GM15510 (cell line): Measurements from ENCODE around the gene HBA2.

Experiments
- POLR2A ChIP-seq: IDR thresholded peaks from 3 replicates; pipeline ENCODE4 v1.6.1; 2011; ENCODE audit warnings: borderline replicate concordance; ENCODE audit not compliant: insufficient read length; ENCODE audit errors: extremely low read depth

HBA2 gene

DNA sequence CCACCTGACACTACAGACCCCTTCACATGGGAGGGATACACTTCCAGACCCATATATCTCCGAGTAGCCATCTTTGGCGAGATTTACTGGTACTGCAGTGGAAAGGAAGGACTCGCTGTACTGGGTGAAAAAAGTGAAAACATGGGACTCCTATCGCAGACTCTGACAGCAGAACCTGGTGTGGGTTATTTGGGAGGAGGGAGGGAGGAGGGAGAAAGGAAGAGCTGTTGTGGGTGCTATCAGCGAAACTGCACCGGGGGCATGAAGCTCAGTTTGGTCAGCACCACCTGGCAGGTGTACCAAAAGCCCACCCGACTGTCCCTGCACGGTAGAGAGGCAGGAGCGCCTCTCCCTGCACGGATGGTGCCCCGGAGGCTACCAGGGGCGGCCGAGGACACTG lies 12.5 kb downstream of the HBA2 start:
- TF ChIP-seq POLR2A, result no peak

GRCh38 chr16:185691-186090 lies 13.0 kb downstream of the HBA2 start:
- no peak for TF ChIP-seq POLR2A

GRCh38 chr16:187330-187729 lies 14.7 kb downstream of the HBA2 start:
- no peak for TF ChIP-seq POLR2A

- no peak for TF ChIP-seq POLR2A
These were observed 16.0 kb downstream of the HBA2 start for GRCh38 chr16:188674-189073.

DNA sequence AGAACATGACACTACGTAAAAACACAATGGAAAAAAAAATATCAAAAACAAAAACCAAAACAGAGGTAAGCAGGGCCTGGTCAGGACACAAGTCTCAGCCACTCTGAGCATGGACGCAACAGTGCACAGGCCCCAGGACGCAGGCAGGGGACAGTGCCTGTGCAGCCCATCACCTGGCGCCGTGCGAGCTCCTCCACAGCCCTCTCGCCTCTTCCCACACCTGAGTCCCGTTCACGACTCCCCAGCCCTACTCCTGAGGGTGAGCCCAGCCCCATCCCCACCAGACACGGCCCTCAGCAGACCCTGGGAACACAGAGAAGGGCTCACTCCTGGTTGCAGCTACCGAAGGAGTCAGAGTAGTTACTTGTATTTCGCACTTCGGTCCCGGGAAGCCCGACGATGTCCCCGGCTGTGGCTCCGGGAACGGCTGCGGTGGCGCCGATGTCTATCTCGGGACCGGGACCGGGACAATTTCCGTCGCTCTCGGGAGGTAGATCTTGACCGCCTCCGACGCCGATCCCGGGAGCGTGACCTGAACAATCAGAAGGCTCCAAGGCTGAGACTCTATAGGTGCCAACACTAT lies 17.0 kb downstream of the HBA2 start:
- no peak for TF ChIP-seq POLR2A

GRCh38 chr16:191831-192230 lies 19.2 kb downstream of the HBA2 start:
- TF ChIP-seq POLR2A, result no peak

DNA sequence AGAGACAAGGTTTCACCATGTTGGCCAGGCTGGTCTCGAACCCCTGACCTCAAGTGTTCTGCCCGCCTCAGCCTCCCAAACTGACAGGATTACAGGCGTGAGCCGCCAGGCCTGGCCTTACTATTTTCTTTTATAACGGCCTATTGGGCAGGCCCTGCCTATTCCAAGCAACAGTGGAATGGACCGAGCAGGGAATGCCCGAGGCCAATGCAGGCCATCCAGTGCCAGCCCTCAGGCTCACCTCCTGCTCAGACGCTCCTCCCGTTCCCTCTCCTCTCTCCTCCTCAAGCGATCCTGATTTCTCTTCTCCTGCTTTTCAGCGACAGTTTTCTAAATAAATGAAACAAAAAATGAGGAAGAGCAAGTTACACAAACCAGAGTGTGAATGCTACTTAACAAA lies 20.0 kb downstream of the HBA2 start:
- no peak for TF ChIP-seq POLR2A

DNA sequence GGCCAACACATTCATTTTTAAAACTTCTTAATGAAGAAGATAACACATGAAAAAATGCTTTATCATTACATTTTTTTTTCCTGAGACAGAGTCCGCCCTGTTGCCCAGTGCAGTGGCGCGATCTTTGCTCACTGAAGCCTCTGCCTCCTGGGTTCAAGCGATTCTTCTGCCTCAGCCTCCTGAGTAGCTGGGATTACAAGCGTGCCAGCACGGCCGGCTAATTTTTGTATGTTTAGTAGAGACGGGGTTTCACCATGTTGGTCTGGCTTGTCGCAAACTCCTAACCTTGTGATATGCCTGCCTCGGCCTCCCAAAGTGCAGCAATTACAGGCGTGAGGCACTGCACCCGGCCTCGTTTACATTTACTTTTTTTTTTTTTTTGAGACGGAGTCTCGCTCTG lies 20.8 kb downstream of the HBA2 start:
- TF ChIP-seq POLR2A, result no peak

DNA sequence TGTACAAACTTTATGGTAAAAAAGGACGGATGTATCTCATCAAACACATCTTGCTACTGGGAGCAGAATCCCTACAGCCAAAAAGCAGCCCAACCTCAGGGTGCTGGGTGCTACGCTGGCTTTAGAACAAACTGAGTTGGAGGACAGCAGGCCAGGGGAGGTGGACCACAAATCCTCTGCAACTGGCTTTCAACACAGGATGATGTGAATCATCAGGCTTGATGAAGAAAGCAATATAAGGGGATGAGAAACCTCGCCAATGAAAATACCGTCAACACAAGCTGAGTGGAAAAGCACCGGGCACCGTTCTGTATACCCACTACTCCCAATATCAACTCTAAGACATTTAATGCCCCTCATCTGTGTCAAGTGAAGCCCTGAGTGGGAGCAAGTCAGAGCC lies 21.8 kb downstream of the HBA2 start:
- TF ChIP-seq POLR2A, result no peak

- no peak for TF ChIP-seq POLR2A
These were observed 27.7 kb downstream of the HBA2 start for GRCh38 chr16:200388-200787.

GRCh38 chr16:203246-203645 lies 30.6 kb downstream of the HBA2 start:
- TF ChIP-seq POLR2A, result no peak

GRCh38 chr16:212999-213398 lies 40.3 kb downstream of the HBA2 start:
- no peak for TF ChIP-seq POLR2A

DNA sequence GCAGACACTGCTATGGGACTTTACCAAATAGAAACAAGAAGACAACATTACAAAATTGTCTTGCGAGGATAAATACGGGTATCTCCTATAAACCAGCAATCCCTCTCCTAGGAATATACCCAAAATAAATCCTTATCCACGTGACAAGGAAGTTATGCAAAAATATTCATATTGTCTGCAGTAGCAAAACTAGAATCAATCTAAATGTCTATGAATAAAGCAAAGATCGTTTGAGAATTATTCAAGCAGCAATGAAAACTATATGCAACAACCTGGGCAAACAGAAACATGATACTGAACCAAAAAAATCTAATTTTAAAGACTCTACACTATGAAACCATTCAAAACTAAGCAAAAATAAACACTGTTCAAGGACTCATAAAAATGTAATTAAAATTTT lies 47.3 kb downstream of the HBA2 start:
- TF ChIP-seq POLR2A, result no peak
